DMS79 treated with DMSO at 0.1 percent for 48 hours (cell line): ENCODE data around the gene HS6ST2.
A peak's percentile ranks its signal among the peaks of the same experiment; 100 is the strongest.

Experiments used
- DNase-seq: peaks from one replicate; lab custom pipeline; 2025; lab: John Stamatoyannopoulos, UW

The HS6ST2 gene

GRCh38 chrX:132673331-132673730 lies 285.1 kb downstream of the HS6ST2 start:
- DNase-seq, result no peak

- no peak for DNase-seq
Measured at GRCh38 chrX:132671229-132671641, 287.2 kb downstream of the HS6ST2 start.

- no peak for DNase-seq
Measured at GRCh38 chrX:132669142-132669541, 289.3 kb downstream of the HS6ST2 start.

GRCh38 chrX:132668178-132668577 lies 290.3 kb downstream of the HS6ST2 start:
- DNase-seq, result no peak

GRCh38 chrX:132665676-132666075 lies 292.8 kb downstream of the HS6ST2 start:
- DNase-seq, result no peak

- no peak for DNase-seq
Measured at GRCh38 chrX:132664273-132664672, 294.2 kb downstream of the HS6ST2 start.

- DNase-seq, result no peak
Measured at GRCh38 chrX:132662844-132663243, 295.6 kb downstream of the HS6ST2 start.

GRCh38 chrX:132657876-132658275 lies 300.6 kb downstream of the HS6ST2 start:
- no peak for DNase-seq

- DNase-seq, result no peak
Measured at GRCh38 chrX:132652871-132653270, 305.6 kb downstream of the HS6ST2 start.

- DNase-seq, result no peak
Measured at GRCh38 chrX:132651421-132652086, 306.9 kb downstream of the HS6ST2 start.

GRCh38 chrX:132648895-132649294 lies 309.5 kb downstream of the HS6ST2 start:
- DNase-seq, result no peak

GRCh38 chrX:132639446-132639845 lies 319.0 kb downstream of the HS6ST2 start:
- DNase-seq, result no peak

- no peak for DNase-seq
Measured at GRCh38 chrX:132638313-132638712, 320.1 kb downstream of the HS6ST2 start.

GRCh38 chrX:132636080-132636479 lies 322.3 kb downstream of the HS6ST2 start:
- DNase-seq, result no peak

GRCh38 chrX:132634521-132634920 lies 323.9 kb downstream of the HS6ST2 start:
- no peak for DNase-seq

GRCh38 chrX:132631579-132632232 lies 326.7 kb downstream of the HS6ST2 start:
- peak; percentile 10 for DNase-seq

- no peak for DNase-seq
Measured at GRCh38 chrX:132624466-132624865, 334.0 kb downstream of the HS6ST2 start.

GRCh38 chrX:132623942-132624341 lies 334.5 kb downstream of the HS6ST2 start:
- no peak for DNase-seq

- DNase-seq, result no peak
Measured at GRCh38 chrX:132623300-132623699, 335.1 kb downstream of the HS6ST2 start.

- DNase-seq, result no peak
Measured at GRCh38 chrX:132622130-132622529, 336.3 kb downstream of the HS6ST2 start.

GRCh38 chrX:132618810-132619209 lies 339.6 kb downstream of the HS6ST2 start:
- DNase-seq, result no peak

- DNase-seq, result no peak
Measured at GRCh38 chrX:132615391-132616131, 342.9 kb downstream of the HS6ST2 start.

GRCh38 chrX:132614297-132614696 lies 344.1 kb downstream of the HS6ST2 start:
- no peak for DNase-seq
